DMS79 treated with DMSO at 0.1 percent for 48 hours (cell line): Measurements from ENCODE around the gene PDE10A.

Source experiments
- DNase-seq: peaks from one replicate; lab custom pipeline; 2025; lab: John Stamatoyannopoulos, UW

The PDE10A gene

DNA sequence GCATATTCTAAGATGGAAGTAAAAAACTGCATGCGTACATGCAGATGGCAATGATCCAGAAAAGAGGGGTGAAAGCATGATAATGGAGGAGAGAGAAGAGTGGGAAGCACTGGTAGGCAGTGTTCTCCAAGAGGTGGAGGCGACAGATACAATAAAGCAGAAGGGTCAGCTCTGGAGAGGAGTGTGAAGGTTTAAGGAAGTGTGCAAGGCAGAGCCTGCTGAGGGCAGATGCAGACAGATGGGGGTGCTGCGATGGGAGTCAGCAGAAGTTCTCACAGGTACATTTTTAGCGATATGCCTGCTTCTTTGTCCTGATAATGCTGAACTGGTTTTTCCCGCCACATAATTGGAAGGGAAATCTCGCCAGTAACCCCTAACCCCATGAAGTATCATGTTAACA lies 272.6 kb downstream of the PDE10A start:
- DNase-seq = no peak

DNA sequence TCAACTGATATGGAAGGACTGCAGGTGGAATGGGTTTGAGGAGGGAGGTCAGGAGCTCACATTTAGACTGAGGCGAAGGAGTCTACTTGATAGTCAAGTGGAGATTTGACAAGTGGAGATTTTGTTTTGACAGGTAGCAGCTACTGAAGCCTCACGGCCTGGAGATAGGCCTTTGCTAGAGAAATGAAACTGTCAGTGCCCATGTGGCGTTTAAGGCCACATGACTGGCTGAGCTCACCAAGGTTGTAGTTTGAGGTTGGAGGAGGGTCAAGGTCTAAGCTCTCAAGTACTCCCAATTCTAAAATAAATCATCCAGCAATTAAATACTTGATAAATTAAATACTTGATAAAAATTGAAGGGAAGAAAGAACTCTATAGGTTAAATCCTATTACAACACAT lies 273.5 kb downstream of the PDE10A start:
- no peak for DNase-seq

DNA sequence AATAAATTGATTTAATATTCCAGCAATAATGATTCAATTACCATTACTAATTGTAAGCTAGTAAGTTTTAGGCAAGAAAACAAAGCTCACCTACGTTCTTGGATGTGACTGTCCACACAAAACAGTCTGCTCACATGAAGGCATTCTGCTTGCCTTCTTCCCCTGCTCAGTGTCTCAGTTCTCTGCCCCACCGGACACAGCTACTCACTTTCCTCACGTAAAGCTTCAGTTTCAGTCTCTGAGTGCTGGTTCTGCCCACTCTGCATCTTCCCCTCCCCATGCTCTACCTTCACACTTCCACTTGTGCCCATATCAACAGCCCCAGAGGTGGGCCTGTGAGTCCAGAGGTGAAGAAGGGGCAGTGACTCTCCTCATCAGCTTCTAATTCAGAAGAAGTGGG lies 279.7 kb downstream of the PDE10A start:
- no peak for DNase-seq

DNA sequence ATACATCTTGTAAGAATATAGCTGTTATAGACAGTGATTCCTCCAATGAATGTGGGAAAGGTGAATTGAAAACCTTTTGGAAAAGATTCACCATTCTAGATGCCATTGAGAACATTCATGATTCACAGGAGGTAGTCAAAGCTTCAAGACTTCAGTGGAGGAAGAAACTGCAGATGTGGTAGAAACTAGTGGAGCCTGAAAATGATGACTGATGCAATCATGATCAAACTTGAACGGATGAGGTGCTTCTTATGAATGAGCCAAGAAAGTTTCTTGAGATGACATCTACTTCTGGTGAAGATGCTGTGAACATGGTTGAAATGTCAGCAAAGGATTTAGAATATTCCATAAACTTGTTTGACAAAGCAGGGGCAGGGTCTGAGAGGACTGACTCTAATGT lies 286.9 kb downstream of the PDE10A start:
- DNase-seq = no peak

DNA sequence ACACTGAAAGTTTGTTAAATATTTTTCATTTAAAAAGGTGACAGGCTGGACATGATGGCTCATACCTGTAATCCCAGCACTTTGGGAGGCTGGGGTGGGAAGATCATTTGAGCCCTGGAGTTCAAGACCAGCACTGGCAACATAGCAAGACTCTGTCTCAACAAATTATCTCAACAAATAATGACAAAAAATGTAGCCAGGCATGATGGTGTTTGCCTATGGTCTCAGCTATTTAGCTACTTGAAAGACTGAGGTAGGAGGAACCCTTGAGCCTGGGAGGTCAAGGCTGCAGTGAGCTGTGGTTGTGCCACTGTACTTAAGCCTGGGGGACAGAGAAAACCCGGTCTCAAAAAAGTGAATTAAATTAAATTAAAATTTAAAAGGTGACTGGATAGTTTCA lies 297.7 kb downstream of the PDE10A start:
- DNase-seq = no peak

DNA sequence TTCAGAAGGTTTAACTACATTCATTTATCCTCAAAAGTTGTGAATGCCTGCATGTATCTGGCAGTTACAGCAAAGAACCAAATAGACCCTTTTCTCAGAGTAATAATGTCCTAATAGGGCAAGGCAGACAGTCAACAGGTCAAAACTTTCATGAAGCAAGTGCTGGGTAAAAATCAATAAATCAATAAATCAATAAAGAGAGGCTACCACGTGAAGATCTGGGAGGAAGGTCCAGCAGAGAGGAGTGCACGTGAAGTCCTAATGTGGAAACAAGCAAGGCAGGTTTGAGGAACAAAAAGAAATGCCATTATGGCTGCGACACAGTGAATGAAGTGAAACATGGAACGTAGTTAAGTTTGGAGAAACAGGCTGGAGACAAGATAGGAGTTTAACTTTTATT lies 317.3 kb downstream of the PDE10A start:
- no peak for DNase-seq

DNA sequence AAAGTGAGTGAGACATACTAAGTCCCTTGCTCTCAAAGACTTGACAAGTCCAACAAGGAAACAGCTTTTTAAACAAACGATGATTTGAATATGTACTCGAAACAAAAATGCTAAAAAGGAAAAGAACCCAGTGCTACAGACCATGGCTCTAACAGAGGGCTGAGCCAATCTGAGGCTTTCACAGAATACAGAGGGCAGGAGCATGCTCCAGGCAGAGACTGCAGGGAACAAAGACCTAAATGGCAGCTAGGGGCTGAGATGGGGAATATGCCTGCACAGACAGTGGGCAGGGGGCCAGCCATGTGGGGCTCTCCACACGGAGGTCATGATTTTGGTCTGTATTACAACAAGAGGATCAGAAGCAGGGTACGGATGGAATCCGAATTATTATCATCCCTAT lies 322.5 kb downstream of the PDE10A start:
- no peak for DNase-seq

DNA sequence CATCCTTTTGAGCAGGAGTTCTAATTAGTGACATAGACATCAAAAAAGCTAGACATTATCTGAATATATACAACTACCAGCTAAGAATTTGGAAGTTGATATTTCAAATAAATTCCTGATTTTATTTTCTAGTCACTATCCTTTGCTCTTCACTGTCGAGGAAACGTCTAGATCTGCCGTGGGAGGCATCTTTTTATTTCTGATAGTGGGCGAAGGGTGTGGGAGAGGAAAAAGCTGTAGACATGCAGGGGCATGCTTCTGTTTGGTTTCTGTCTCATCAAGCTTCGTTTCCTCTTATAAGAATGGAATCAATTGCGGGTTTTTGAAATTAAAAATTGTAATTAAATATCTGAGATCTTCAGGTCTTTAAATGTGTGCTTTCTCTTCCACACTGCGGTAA lies 337.4 kb downstream of the PDE10A start:
- no peak for DNase-seq

DNA sequence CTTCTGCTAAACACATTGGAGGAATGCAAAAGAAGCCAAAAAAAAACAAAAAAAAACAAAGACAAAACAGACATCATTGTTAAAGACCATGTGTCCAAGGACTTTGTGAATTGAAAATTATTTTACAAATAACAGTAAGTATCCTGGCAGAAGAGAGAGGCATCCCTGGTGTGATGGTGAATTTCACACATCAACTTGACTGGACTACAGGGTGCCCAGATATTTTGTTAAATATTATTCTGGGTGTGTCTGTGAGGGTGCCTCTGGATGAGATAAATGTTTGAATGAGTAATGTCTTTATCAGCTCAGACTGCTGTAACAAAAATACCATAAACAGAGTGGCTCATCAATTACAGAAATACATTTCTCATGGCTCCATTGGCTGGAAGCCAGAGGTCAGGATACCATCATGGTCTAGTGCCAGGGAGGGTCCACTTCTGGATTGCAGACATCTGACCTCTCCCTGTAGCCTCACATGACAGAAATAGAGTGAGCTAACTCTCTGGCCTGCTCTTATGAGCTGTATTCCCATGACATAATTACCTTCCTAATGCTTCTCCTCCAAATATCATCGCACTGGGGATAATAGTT lies 341.4 kb downstream of the PDE10A start:
- DNase-seq = no peak

DNA sequence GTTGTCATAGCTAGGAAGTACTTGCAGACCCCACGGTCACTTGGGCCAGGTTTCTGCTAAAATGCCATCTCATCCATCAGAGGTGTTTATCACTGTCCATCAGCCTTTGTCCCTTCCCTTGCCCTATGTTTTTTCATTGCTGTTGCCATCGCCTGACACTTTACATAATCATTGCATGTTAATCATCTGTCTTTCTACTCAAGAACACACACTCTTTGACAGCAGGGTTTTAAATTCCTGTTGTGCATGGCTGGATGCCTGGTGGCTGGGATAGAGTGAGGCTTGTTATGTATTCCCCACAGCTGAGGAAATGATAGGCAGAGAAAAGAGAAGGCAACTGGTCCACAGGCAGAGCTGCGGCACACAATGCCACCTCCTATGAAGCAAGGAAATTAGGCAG lies 341.9 kb downstream of the PDE10A start:
- no peak for DNase-seq

DNA sequence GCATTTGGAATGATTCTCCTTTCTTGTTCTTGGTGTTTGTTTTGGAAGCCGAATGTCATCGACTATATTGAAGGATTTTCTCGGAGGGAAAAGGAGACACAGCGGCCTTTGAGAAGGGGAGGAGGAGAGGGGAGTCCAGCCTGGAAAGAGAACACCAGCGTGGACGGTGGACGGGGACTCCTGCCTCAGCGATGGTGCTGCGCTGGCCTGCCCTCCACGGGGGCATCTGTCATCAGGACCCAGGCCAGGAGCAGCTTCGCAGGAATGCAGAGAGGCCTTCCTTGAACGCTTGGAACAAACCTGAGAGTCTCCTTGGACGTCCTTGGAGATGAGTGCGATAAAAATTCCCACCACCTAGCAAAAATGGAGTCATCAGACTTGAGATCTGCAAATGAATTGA lies 345.3 kb downstream of the PDE10A start:
- no peak for DNase-seq

DNA sequence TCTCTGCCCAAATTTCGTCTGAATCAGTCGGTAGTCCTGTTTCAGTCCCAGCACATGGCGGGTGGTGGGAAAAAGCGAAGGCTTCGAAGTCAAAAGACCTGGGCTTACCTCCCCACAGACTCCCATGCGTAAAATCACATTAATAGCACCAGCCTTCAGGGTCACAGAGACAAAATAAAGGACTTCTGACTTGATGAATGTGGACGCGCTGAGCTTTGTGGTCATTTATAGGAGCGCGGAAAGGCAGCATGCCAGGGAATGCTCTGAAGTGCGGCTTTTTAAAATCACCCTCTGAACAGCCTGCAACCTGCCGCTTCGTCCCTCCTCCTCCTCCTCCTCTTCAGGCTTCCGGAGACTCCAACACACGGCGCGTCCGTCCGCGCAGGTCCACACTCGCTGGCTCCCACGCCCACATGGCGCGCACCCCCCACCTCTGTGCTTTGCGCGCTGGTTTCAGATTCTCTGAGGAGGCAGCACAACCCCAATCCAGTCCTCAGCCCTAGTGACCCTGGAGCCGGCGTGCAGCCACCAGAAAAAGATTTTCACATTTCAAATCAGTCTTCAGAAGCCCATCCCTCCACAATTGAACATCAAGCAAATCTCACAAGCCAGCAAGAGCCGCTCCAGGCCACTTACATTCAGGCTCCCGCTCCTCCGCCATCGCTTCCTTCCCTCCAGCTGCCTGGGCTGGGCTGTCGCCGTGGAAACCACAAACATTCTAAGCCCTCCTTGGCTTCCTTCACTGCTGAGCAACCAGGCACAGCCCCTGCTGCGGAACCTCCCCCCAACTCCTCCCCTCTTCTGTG lies 353.9 kb downstream of the PDE10A start, which contains the start of gene C6orf118:
Gene C6orf118 (minus strand): TSS at position 680 of the 806 bp plus-strand sequence. CDS start 19 bp downstream, at position 661.
- no peak for DNase-seq

DNA sequence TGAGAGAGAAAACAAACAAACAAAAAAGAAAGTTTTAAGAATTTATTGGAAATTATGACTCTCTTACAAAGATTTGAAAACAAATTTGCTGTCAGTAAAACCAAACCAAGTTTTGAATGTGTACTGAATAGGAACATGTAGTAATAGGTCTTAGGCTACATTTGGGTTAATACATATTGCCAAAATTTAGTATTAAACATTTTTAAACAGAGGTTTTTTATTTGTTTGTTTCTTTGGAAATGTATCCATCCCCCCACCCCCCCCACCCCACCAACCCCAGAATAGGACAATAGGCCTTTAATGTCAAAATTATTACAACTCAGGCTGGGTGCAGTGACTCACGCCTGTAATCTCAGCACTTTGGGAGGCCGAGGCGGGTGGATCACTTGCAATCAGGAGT lies 356.1 kb downstream of the PDE10A start:
- DNase-seq = no peak

DNA sequence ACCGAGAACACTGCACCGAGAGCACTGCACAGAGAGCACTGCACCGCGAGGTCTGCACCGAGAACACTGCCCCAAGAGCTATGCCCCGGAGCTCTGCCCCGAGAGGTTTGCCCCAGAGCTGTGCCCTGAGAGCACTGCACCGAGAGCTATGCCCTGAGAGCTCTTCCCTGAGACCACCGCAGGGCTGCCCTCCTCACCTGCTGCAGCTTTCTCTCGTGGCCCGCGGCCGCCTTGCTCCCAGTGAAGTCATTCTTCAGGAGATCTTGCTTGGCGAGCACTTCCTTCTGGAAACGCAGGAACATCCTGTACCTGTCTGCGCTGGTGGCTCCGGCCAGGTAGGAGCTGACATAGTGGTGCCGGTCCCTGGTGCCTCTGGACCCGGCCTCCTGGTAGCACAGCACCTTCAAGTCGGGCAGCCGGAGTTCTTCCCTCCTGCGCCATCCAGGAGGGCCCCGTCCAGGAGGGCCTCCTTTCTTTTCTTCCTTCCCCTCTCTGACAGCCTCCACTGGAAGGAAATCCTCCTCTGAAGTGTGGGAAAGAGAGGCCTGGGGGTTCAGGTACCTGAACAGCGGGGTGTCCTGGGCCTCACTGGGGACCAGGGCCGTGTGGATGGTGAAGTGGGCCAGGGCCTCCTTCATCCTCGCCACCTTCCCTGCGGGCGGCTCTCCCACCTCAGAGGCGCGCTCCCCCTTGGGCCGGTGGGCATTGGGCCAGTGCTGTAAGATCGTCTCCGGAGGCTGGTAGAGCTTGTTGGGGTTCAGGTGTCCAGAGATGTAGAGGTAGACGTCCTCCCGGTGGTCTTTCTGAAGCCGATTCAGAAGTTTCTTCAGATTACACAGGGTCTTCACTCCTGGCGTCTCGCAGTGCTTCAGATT lies 361.4 kb downstream of the PDE10A start:
- no peak for DNase-seq

DNA sequence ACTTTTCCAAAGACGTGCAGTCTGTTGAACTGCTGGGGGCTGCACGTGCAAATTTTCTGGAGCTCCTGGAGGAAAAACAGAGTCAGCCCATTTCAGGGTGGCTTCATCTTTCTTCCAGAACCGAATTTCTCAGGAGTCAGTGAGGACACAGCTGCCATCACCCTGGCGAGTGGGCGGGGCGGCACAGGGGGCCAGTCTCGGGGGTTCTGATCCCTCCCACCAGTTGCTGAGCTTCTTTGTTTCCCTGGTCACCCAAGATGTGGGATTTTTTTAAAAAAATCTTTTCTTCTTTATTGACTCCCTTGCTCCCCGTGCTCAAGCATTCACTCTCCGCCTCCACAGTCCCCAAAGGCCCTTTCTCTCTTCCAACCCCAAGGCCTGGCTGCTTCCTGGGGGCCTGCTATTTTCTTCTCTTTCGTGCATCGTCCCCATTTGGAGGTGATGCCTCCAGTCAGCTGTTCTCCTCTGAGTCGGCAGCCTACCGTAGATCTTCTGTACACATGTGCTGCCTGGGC lies 362.6 kb downstream of the PDE10A start:
- DNase-seq = no peak

DNA sequence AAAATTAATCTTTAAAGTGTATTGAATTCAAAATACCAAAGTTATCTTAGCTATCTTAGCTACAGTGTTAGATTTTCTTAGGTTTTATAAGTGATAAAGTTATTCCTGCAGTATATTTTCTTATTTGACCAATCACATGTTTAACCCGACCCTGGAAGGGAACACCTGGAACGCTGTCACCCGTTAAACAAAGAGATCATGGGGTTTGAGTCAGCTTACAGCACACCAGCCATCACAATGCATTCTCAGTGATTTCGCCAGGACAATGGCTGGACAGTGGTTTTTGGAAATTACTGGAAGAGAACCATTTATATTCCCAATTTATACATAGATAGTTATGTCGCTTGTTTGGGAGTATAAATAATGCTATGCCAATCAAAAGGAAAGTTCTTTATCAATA lies 364.2 kb downstream of the PDE10A start:
- no peak for DNase-seq

DNA sequence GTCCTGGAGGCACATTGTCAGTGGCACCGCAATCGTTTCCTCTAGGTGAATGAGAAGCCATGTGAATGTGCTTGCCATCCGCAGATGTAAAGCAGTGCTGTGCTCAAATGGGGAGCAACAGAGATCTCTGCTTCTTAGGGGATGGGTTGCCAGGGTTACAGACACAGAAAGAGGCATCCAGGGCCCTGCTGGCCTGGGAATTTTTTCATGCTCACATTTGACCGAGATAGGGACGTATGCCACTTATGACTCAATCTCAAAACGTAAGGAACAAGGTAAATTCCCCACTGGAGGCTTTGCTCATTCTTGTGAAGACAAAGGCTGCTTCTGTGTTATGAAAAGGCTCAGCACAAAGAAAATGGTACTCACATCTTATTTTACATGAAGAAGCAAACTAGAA lies 364.6 kb downstream of the PDE10A start:
- no peak for DNase-seq

DNA sequence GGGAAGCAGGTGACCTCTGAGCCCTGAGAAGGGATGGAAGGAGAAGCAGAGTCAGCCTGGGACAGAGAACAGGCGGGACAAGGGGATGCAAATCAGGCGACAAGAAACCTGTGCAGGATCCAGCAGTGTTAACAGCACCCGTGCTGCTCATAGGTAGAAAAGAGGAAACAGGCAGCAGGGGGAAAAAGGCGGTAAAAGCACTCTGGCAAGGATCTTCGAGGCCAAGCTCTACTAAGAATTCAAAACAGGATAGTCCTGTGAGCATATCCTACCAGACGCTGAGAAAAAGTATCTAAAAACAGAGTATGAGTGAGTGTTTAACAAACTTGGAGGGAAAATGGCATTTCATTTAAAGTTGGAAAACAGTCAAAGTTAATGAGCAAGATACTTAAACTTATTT lies 370.4 kb downstream of the PDE10A start:
- no peak for DNase-seq
